Stomach (tissue), 9 donors: ENCODE data around the gene DNAH3. TPM values are rescaled to one million over a fixed set of nuclear protein-coding genes. Genes with fewer than 3 reads are reported as not detected.
"Not testable (repeated sequence)": the region's sequence is repeated elsewhere in the genome, so short reads cannot be mapped to it uniquely, and the experiment has no call there.

Experiments
- DNase-seq, 2 donors: peaks; one replicate each; pipeline versions ENCODE4 v3.0.0 to v3.0.0-alpha.2; 2013 to 2019
- H3K27ac ChIP-seq, 5 donors: fragments of 200-600 bp in 4 of 5; sonication (generic) in 4 of 5; one replicate each; pipeline ENCODE4 v1.5.1; 2013 to 2019; ENCODE audit warnings: mild to moderate bottlenecking in 1 of 5, moderate library complexity in 1 of 5
- H3K27me3 ChIP-seq, 3 donors: fragments of 200-600 bp; sonication (generic); one replicate each; pipeline ENCODE4 v1.5.1; 2017 to 2019; ENCODE audit warnings: mixed run types in 1 of 3
- H3K36me3 ChIP-seq, 4 donors: fragments of 200-600 bp; sonication (generic); 1 replicate in 3 of 4; 2 replicates in 1 of 4; pipeline ENCODE4 v1.5.1; 2016 to 2019
- H3K4me1 ChIP-seq, 4 donors: fragments of 200-600 bp; sonication (generic); one replicate each; pipeline ENCODE4 v1.5.1; 2016 to 2019
- H3K4me3 ChIP-seq, 4 donors: fragments of 200-600 bp; sonication (generic) in 3 of 4; one replicate each; pipeline ENCODE4 v1.5.1; 2016 to 2019; ENCODE audit warnings: mild to moderate bottlenecking in 1 of 4
- H3K9me3 ChIP-seq, 4 donors: fragments of 200-600 bp; sonication (generic); one replicate each; pipeline ENCODE4 v1.5.1; 2016 to 2019
- CTCF ChIP-seq, 7 experiments: fragments of 450-650 bp in 4 of 7; fragments of 200-600 bp in 3 of 7; sonication (generic) in 3 of 7; IDR thresholded peaks; one replicate each; pipeline ENCODE4 v1.5.1; 2016 to 2019; ENCODE audit warnings: antibody characterized with exemption in 7 of 7, control low read depth in 2 of 7, mild to moderate bottlenecking in 1 of 7
- EP300 ChIP-seq: sonication (generic); formaldehyde crosslinking; IDR thresholded peaks from one replicate; pipeline ENCODE4 v1.6.1; 2017; ENCODE audit warnings: antibody characterized with exemption
- POLR2A ChIP-seq, 4 donors: fragments of 450-650 bp; IDR thresholded peaks; one replicate each; pipeline ENCODE4 v1.6.1; 2016; ENCODE audit warnings: antibody characterized with exemption in 4 of 4, control low read depth in 2 of 4, mild to moderate bottlenecking in 1 of 4, moderate library complexity in 1 of 4
- POLR2AphosphoS5 ChIP-seq, 3 donors: sonication (generic); formaldehyde crosslinking; IDR thresholded peaks; one replicate each; pipeline ENCODE4 v1.6.1; 2016; ENCODE audit warnings: antibody characterized with exemption in 3 of 3
- WGBS, 5 donors: extraction: QIAGEN DNeasy Blood & Tissue Kit in 3 of 5; methylation state at CpG; one replicate each; pipeline versions ENCODE4 v1.1.5 to v1.1.7; 2013 to 2018; 5-methylcytosine and 5-hydroxymethylcytosine counted together
- intact Hi-C: fragments of 100-400 bp; cut with DNase I; formaldehyde crosslinking; loops from one replicate; pipeline ENCODE4 v1.15.1; 2023; ENCODE audit warnings: low total_unique reads
- polyA plus RNA-seq, 3 donors: library from polyadenylated mRNA; stranded (reverse); fragments of 200-250 nt; gene quantifications; one replicate each; pipeline ENCODE4 v1.2.3, GENCODE V29; 2013
- total RNA-seq, 5 donors: library from RNA; depleted of rRNA; stranded (reverse); fragments of >200 nt; gene quantifications; one replicate each; pipeline versions ENCODE4 v1.1.0 to v1.2.3, GENCODE V29; 2014 to 2016
- donor health status: healthy with polysubstance abuse.
- donor health status: Bipolar disorder and iron deficiency.
- donor health status: healthy.

The DNAH3 gene
- total and polyA plus RNA-seq, 8 donors: 0.10 to 8.7 (median 0.18) TPM; not detected in 5

GRCh38 chr16:21197112-21197511 lies 46.5 kb upstream of the DNAH3 start:
- no peaks in the 10 kb centered on the region for H3K36me3 ChIP-seq

GRCh38 chr16:21195330-21195729 lies 44.7 kb upstream of the DNAH3 start:
- H3K4me1 ChIP-seq, H3K27ac ChIP-seq, H3K36me3 ChIP-seq, H3K9me3 ChIP-seq, DNase-seq, intact Hi-C loops, H3K4me3 ChIP-seq: not testable (repeated sequence)
- WGBS, 5 donors: 88 to 95% (median 94%) methylated on average over 8 of the region's 8 CpGs
- peaks cover 0 to 14% (median 0%) of the 10 kb centered on the region in 3 donors for H3K27me3 ChIP-seq

More at GRCh38 chr16:21197112-21197511, 46.5 kb upstream of the DNAH3 start:
- 59 to 88% (median 83%) methylated on average over 1 of the region's 1 CpG for WGBS, 5 donors
- intact Hi-C loops: no loop called here
- TF ChIP-seq EP300: no peak
- TF ChIP-seq POLR2A (IDR thresholded peaks at IDR 0.05): no peak
- TF ChIP-seq POLR2AphosphoS5 (IDR thresholded peaks at IDR 0.05): no peak
- no peak for TF ChIP-seq CTCF (IDR thresholded peaks at IDR 0.05)
- Histone ChIP-seq H3K27ac (no peak overlapping the region), H3K4me3 (no peak overlapping the region), H3K4me1 (no peaks in the 10 kb centered on the region), H3K9me3 (no peaks in the 10 kb centered on the region), H3K27me3 (peaks cover 0 to 21% (median 0%) of the 10 kb centered on the region in 3 donors)
- no peak for DNase-seq

GRCh38 chr16:21194771-21195301 lies 44.2 kb upstream of the DNAH3 start:
- Histone ChIP-seq H3K9me3 (no peaks in the 10 kb centered on the region), H3K27me3 (peaks cover 0 to 10% (median 0%) of the 10 kb centered on the region in 3 donors), H3K36me3 (no peaks in the 10 kb centered on the region), H3K27ac (no peak overlapping the region), H3K4me3 (no peak overlapping the region), H3K4me1 (no peaks in the 10 kb centered on the region)
- peak in 1 of 2 donors; percentile 14 for DNase-seq
- 42 to 58% (median 58%) methylated on average over 6 of the region's 6 CpGs for WGBS, 5 donors
- intact Hi-C loops: no loop called here
- TF ChIP-seq EP300 (no peak), POLR2A (IDR thresholded peaks at IDR 0.05) (no peak), POLR2AphosphoS5 (IDR thresholded peaks at IDR 0.05) (no peak), CTCF (IDR thresholded peaks at IDR 0.05) (no peak)

GRCh38 chr16:21192991-21193390 lies 42.3 kb upstream of the DNAH3 start:
- Histone ChIP-seq H3K36me3 (no peaks in the 10 kb centered on the region), H3K9me3 (no peaks in the 10 kb centered on the region), H3K4me1 (peaks cover 0 to 10% (median 7%) of the 10 kb centered on the region in 4 donors), H3K27me3 (peaks cover 0 to 5% (median 0%) of the 10 kb centered on the region in 3 donors), H3K27ac (no peak overlapping the region), H3K4me3 (no peak overlapping the region)
- DNase-seq: no peak
- intact Hi-C loops: no loop called here
- 52 to 96% (median 82%) methylated on average over 1 of the region's 1 CpG for WGBS, 5 donors
- TF ChIP-seq CTCF (IDR thresholded peaks at IDR 0.05) (no peak), POLR2A (IDR thresholded peaks at IDR 0.05) (no peak), EP300 (no peak), POLR2AphosphoS5 (IDR thresholded peaks at IDR 0.05) (no peak)

- peaks cover 0 to 10% (median 7%) of the 10 kb centered on the region in 4 donors for H3K4me1 ChIP-seq
- intact Hi-C loops: no loop called here
- DNase-seq: no peak
- TF ChIP-seq POLR2AphosphoS5 (IDR thresholded peaks at IDR 0.05) (no peak), CTCF (IDR thresholded peaks at IDR 0.05) (no peak), EP300 (no peak), POLR2A (IDR thresholded peaks at IDR 0.05) (no peak)
- H3K36me3 ChIP-seq: no peaks in the 10 kb centered on the region
- H3K9me3 ChIP-seq: no peaks in the 10 kb centered on the region
- no peak overlapping the region for H3K4me3 ChIP-seq
- H3K27ac ChIP-seq: no peak overlapping the region
- peaks cover 0 to 5% (median 0%) of the 10 kb centered on the region in 3 donors for H3K27me3 ChIP-seq
Measured at GRCh38 chr16:21190599-21190998, 40.0 kb upstream of the DNAH3 start.
